GM19372 (cell line): Measurements from ENCODE around the gene C9orf50.

ENCODE experiments used
- ATAC-seq: cut with Tn5 transposase; IDR thresholded peaks from one replicate; pipeline ENCODE4 v1.9.1; 2021; ENCODE audit warnings: mild to moderate bottlenecking, low read depth, moderate library complexity; ENCODE audit not compliant: unreplicated experiment

C9orf50 gene

DNA sequence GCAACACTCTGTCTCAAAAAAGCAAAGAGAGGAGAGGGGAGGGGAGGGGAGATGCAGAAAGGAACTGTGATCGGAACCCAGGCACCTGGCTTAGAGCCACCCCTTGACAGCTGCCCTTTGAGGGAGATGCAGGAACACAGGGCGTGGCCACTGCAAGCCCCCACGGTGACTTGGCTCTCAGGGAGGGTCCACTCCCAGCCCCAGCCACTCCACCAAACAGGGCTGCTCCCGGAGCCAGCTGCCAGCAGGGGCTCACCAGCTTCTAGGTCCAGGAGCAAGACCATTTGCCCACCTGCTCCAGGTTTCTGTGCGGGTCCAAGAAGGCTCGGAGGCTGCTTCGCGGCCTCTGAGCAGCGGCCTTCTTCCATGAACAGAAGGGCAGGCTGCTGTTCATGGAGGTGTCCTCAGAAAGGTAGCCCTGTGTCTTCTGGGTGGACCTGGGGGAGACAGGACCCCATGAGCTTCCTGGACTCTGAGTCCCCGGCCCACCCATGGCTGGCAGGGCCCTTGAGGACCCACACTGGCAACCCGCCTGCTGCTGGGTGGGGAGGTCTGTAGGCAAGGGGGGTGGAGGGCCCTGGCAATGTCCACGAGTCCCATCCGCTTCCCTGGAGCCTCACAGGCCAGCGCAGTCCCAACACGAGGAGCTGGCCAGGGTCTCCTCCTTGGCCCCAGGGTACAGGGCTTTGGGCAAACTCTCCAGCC, 7.9 kb downstream of the C9orf50 start:
- no peak for ATAC-seq

DNA sequence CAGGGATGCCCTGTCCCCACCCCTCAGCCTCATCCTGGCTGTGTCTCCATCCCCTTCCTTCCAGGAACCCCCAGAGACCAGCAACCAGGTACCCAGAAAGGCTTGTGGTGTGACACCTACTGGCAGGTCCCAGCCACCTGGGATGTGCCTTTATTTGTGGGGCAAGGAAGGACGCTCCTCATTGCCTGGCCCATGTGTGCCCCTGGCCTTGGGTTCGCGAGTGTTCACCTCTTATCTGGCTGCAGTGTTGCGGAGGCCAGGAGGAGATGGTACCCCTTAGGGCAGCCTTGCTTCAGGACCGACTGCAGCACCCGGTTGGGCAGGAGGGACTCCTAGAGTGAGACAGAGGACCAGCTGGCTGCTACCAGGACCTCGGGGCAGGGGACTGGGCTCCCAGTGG, 8.8 kb downstream of the C9orf50 start:
- no peak for ATAC-seq

DNA sequence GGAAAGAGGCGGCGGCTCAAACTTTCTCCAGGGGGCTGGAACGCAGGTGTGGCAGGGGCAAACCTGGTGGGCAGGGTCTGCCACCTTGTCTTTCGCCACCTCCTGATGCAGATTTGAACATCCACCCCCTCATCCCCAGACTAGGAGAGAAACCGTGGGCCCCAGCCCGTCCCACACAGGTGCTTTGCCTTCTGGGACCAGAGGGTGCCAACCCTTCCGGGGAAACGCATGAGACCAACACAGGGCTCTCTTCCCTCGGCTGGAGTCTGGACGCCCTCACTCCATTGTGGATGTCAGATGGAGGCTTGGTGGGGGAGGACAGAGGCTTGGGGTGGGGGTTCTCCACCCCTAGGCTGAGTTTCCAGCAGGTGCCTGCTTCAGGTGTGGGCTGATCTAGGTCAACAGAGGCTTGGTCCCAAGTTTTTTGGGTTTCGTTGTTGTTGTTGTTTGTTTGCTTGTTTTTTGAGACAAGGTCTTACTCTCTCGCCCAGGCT, 9.5 kb downstream of the C9orf50 start:
- ATAC-seq, result no peak

DNA sequence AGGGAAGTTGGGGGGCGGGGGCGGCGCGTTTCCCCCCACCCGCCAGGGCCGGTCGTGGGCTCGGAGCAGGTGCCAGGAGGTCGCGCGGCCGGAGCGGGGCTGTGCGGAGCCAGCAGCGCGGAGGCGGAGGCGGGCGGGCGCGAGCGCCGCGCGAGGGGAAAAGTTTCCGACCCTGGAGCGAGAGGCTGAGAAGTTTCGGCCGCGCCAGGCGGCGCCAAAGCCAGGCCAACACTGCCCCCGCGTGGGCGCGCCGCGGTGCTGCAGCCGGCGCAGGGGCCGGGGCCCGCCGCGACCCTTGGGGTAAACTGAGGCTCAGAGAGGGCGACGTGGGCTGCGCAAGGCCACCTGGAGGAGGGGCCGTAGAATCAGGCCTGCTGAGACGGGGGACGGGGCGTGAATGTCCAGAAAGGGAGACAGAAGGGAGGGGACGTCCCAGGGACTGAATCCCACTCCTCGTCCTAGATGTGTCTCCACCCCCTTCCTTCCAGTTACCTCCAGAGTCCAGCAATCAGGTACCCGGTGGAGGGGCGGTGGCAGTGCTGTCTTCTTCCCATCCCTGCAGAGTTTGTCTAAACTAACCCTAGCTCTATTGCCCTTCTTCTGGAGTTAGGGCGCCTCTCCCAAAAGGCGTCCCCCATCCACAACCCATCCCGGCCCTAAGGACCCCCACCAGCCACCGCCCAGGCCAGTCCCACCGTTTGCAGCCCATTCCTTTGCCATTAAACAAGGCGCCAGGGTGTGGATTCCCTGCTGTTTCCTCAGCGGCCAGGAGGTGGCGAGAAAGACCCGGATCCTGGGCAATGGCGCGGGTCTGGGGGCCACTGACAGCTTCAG, 10.2 kb downstream of the C9orf50 start:
- peak; percentile 54 for ATAC-seq

DNA sequence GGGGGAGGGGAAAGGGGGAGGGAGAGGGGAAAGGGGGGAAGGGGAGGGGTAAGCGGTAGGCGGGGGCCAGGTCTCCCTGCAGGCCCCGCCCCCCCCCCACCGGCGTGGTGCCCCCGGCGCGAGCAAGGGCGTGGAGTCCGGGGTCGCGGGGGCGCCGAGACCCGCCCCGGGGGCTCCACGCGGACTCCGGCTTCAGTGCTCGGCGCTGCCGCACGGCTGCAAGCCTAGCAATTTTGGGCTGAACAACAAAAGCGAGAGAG, 10.8 kb downstream of the C9orf50 start:
- ATAC-seq, result no peak

DNA sequence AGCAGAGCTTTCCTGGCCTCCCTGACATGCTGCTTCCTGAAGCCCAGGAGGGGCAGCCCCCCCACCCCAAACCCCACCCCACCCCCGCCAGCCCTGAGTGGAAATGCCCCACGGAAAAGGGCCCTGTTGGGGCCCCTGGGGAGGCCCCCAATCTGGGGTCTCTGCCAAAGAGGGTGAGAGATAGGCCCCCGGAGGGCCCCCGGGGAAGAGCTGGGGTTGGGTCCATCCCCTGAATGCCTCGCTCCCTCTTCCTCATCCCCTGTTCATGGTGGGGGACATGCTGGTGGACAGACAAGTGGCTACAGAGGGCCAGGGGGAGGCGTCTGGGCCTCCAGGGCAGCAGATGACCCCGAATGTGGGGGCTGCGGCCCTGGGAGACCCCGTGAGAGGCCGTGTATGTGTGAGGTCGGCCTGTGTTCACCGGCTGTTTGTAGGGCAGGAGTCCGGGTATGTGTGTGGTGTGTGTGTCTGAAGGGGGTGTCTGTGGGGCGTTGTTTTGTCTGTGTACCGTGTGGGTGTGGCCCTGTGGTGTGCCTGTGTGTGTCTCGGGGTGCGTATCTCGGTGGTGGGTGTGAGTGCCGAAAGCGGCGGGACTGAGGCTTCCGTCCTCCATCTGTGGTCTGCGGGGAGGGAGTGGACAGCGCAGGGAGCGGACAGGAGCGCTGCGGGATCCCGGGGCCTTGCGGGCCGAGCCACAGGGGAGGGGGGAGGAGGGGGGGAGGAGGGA, 11.3 kb downstream of the C9orf50 start:
- no peak for ATAC-seq

DNA sequence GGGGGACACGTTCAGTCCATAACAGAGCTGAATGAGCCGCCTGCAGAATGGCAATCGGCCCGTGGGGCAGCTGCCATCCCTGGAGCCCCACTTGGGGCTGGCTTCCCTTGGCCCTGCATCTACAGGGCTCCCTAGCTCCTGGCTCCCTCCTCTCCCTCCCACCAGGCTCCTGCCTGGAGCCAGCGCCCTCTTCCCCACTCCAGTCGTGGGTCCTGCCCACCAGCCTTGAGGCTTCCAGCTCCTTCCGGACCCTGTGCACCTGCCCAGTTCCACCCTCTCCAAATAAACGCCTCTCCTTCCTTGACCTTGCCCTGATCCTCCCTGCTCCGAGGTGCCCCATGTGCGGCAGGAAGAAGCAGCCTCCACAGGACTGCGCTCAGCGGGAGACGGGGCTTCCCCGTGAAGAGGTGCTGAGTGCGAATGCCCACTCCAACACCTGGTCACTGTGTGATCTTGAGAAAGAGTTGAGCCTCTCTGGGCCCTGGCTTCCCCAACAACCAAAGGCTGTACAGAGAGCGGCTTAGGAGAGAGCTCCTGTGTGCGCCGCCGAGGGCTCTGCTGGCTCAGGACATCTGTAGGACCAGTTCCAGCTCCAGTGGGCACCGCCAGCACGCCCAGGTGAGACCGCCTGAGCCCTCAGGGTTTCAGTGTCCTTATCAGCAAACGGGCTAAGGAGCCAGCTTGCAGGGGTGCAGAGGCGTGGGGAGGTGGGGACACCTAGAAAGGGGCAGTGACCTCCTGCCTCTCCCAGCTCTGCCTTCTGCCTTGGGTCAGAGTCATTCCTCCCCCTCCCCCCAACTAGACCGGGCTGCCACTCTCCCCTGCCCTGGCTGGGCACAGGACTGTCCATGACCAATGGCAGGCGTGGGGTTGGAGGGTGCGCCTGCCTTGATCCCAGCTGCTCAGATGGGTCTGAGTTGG, 12.1 kb downstream of the C9orf50 start:
- ATAC-seq, result no peak

DNA sequence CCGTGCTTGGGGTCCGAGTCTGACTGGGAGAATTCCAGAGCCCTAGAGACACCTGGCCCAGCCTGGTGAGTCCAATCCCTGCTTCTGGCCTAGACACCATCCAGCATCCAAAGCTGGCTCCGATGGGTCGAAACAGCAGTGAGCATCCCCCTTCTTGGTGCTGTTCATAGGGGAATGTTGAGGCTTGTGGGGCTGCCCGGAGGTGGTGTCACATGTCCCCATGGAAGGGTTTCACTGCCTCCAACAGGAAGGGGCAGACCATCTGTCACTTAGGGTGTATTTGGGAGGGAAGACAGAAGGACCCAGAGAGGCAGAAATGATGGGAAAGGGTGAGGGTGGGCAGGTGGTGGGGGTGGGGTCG, 13.9 kb downstream of the C9orf50 start:
- ATAC-seq, result no peak

DNA sequence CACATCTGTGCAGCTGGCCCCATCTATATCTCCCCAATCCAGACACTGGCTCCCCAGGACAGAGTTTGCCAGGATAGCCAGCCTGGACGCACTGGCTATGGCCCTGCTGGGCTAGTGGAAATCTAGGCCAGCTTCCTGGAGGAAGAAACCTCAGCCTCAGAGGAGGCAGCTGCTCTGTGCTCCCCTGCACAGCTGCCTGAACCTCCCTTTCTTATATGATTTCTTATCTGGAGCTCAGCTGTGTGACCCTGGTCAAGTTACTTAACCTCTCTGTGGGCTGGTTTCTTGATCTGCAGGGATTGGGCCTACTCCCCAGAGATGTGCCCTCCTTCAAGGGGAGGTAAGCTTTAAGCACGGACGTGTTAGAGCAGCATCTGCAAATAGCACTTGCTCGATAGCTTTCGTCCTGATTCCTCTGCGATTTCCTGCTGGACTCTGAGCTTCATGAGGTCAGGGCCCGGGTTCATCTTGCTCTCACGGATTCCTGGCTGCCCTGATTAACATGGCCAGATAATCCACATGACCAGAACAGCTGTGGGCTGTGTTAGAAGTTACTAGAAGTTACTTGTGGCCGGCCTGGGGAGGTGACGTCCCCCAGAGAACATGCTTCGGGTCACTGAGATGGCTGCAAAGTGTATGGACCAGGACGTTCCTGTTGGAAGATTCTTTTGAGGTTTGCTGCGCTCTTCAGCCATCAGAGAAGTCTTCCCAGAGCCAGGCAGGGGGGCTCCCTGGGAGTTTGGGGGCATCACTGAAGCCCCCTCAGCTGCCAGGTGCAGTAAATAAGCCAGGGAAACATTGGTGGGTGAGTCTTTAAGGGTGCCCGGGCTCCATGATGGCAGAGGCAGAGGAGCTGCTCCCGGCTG, 14.5 kb downstream of the C9orf50 start:
- no peak for ATAC-seq

DNA sequence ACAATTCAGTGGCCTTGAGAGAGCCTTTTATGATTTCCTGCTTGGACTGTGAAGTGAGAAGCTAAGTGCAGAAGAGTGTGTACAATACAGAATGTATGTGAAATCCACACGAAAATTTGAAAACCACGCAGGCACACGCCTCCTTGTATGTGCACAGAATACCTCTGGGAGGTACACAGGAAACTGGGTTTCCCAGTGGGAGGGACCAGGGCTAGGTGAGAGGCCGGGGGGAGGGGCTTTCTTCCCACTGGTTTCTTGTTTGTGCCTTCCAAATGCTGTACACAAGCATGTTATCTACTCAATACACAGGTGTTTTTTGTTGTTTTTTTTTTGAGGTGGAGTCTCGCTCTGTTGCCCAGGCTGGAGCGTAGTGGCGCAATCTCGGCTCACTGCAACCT, 16.1 kb downstream of the C9orf50 start:
- no peak for ATAC-seq

DNA sequence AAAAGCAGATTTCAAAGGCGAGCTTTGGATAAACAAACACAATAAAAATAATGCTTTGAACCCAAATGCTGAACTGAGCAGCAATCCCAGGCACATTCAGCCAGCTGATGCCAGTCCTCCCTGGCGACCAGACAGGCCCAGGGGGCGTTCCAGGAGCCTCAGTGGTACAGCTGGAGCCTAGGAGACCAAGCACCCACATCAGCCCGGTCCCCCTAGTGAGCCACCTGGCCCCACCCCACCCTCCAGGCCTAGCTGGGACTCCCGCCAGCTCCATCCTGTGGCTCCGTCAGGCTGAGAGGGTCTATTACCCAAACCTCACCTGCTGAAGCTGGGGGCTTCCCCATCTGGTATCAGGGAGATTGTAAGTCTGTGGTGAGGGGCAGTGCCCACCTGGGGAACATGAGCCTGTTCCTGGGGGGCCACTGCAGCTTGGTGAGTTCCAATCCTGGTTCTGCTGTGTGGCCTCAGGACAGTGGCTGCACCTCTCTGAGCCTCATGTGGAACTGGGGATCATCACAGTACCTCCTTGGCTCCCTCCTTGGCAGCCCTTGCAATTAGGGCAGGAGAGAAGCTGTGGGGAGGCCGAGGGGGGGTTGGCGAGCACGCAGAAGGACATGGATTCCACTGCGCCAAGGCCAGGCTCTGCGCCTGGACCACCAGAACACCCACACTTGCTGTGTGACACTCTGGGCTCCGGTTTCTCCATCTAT, 16.7 kb downstream of the C9orf50 start:
- ATAC-seq, result no peak

DNA sequence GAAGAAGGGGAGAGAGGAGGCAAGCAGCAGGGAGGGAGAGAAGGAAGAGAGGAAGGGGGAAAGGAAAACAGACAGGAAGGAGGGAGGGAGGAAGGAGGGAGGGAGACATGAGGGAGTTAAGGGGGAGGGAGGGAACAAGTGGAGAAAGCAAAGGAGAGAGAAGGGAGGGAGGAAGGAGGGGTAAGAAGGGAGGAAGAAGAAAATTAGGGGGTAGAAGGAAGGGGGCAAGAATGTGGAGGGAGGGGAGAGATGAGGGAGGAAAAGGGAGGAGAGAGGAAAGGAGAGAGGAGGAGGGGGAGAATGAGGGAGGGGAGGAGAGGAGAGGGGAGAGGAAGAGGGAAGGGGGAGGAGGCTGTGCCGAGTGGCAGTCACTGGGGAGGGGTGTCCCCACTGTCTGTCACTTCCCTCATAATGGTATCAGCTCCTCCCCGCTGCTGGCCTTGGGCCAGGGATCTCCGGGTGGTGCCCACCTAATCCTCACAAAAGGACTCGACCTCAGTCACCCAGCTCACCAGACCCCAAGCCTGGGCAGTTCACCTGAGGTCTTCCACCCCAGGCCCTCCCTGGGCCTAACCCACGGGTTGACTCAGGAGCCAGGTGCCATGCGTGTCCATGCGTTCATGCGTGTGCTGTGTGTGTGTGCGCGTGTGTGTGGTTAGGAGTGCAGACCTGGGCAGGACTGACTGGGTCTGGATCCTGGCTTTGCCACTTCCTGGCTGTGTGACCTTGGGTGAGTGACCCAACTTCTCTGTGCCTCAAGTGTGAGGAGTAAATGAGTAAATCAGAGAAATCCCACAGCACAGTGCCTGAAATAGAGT, 18.1 kb downstream of the C9orf50 start:
- no peak for ATAC-seq

DNA sequence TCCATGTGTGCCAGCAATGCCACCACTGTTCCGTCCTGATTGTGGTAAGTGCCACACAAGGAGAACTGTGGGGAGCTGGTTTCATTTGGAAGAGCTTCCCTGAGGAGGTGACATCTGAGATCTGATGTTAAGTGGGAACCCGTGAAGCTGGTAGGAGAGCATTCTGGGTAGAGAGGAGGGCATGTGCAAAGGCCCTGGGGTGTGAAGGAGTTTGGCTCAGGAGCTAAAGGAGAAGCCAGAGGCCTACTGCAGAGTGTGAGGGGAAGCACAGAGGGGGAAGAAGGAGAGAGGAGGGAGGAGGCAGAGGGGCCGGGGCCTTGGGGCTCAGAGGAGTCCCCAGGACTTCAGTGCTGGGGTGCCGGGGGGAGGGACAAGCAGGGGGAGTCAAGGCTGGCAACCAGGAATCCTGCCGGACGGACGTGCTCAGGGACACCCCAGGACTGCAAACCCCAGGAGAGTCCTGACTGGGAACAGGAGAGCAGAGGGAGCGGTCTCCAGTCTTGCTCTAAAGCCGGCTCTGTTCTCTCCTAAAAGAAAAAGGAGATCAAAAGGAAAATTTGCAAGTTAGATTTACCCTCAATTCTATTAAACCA, 19.7 kb downstream of the C9orf50 start:
- ATAC-seq, result no peak

DNA sequence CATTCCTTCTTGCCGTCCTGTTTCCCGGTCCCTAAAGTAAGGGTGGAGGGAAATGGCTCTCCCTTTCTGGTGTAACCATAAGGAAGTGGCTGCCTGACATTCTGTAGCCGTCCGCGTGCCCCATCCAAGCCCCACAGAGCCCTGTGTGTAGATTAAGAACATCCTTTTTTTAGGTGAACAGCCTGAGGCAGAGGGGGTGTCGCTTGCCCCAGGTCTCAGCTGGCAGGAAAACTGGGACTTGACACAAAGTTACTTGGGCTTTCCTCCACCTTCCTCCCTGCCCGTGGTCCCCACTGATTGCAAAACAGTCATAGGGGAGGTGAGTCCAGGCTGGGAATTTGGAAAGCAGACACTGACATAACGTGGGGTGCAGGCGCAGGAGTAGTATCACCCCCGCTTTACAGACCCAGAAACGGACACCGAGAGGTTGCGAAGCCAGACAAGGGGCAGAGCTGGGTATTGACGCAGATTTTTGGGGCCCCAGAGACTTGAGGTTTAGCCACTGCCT, 22.8 kb downstream of the C9orf50 start:
- ATAC-seq, result no peak

DNA sequence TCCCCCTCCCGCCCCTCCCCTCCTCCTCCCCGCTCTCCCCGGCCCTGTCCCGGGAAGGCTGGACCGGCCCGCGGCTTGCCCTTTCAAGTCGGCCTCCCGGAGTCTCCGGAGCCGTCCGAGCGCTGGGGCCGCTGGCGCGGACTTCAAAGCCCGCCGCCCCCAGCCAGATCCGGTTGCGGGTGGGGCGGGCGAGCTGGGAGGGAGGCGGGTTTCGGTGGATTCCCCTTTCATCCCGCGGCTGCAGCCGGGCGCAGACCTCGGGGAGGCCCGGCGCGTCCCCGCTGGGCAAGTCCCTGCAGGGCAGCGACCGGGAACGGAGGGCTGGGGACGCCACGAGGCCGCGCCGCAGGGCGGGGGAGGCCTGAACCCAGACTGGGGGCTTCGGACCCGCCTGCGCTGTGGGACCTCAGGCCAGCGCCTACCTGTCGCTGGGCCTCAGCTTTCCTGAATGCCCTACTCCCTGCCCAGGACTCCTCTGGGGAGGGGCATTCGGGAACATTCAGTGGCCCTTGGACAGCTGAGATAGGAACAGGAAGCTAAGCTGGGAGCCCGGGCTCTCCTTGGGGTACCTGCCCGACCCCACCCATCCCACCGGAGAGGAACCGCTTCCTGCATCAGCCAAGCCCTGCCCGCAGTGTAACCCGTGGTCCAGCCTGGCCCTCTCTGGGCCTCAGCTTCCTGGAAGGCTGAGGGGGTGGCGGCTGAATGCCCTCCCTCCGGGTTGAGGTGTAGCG, 23.4 kb downstream of the C9orf50 start:
- no peak for ATAC-seq

DNA sequence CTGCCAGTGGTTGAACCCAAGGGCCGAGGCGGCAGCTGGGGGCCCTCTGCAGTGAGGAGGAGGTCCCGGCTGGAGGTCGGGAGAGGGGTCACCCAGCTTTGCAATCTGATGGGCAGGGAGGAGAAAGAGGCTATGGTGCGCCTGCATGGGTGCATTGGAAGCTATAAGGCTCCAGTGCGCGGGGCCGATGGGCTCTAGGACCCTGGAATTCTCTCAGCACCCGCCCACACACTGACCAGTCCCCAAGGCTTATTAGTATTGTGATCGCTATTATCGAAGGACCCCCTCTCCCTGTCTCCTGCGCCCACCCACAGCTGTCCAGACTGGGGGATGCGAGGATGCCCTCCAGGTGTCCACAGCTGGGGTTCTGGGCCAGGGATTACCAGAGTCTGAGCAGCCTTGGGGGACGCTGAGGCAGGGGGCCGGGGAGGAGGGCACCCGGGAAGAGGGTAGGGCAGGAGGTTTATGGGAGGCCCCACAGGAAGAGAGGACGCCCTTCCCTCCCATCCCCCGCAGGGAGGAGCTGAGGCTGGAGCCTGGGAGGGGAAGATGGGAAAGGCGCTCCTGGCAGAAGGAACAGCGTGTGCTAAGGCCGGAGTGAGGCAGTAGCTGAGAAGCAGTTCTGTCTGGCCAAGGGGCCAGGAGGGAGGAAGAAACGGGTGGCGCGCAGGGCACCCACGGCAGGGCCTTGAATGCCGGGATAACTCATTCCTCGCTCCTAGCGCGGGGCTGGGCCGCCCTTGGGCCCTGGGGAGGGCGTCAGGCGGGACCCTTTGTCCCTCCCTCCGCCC, 24.2 kb downstream of the C9orf50 start:
- no peak for ATAC-seq
